OCI-LY7 (cell line): ENCODE results near the gene CHTF8.

Experiments
- CTCF ChIP-seq: fragments of 200-600 bp; sonication (generic); conservative IDR thresholded peaks from 2 replicates; pipeline ENCODE4 v1.5.1; 2014; ENCODE audit warnings: mild to moderate bottlenecking, antibody characterized with exemption, low read length, moderate library complexity, mixed read lengths
- EZH2phosphoT487 ChIP-seq: fragments of 200-600 bp; sonication (generic); IDR thresholded peaks from 2 replicates; pipeline ENCODE4 v1.6.1; 2018; ENCODE audit warnings: low read depth, borderline replicate concordance, mild to moderate bottlenecking, mixed run types, antibody characterized with exemption, low read length, moderate library complexity, mixed read lengths

DNA sequence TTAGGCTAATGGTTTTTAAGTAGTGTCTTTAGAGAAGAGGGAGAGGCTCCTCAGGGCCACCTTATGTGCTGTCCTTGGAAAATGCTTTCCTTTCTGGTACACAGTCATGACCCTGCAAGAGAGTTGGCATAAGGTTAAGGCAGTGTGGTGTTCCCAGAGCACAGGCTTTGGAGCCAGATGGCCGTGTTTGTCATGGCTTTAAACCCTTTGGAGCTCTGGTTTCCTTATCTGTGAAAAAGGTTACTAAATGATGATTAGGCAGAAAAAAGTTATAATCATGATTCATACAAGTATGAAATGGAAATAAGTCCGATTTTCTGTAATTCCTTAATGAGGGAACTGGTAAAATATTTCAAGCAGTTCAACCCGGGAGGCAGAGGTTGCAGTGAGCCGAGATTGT, 13.3 kb upstream of the CHTF8 start:
- TF ChIP-seq CTCF (no peak), EZH2phosphoT487 (no peak)
